PC-3 (cell line): ENCODE measurements around the gene TIAM2. TPM values are rescaled to one million over a fixed set of nuclear protein-coding genes. Genes with fewer than 3 reads are reported as not detected.

Experiments
- ATAC-seq: fragments of 200-7000 bp; cut with Tn5 transposase; 2 replicates; pipeline ENCODE4 v1.9.1; 2020; ENCODE audit warnings: mild to moderate bottlenecking, moderate library complexity
- BruUV-seq: library from RNA; stranded (reverse); fragments of 400-500 nt; replicated peaks from 2 replicates; lab custom pipeline; 2021; lab: Mats Ljungman, UMichigan
- CTCF ChIA-PET: fragments of 300-600 bp; sonication (Branson Sonifier 250); formaldehyde crosslinking; loops from one replicate; lab custom pipeline; 2022; ENCODE audit warnings: antibody characterized with exemption; lab: Charles Lee
- POLR2A ChIA-PET: fragments of 300-600 bp; sonication (Branson Sonifier 250); formaldehyde crosslinking; loops from one replicate; lab custom pipeline; 2022; ENCODE audit warnings: antibody characterized with exemption; ENCODE audit not compliant: unreplicated experiment; lab: Charles Lee
- DNase-seq: peaks from one replicate; pipeline ENCODE4 v3.0.0-alpha.2; 2015
- H2AFZ ChIP-seq: fragments of 300-600 bp; sonication (generic); 2 replicates; pipeline ENCODE4 v1.6.0; 2016; ENCODE audit warnings: antibody characterized with exemption, low read length
- H3F3A ChIP-seq: fragments of 300-600 bp; sonication (generic); one replicate; pipeline ENCODE4 v1.6.0; 2017; ENCODE audit warnings: antibody characterized with exemption, low read length, control low read depth, mild to moderate bottlenecking; ENCODE audit not compliant: unreplicated experiment
- H3K27ac ChIP-seq: fragments of 300-600 bp; sonication (generic); 2 replicates; pipeline ENCODE4 v1.5.1; 2016; ENCODE audit warnings: mild to moderate bottlenecking, low read length
- H3K27me3 ChIP-seq: fragments of 300-600 bp; sonication (generic); 2 replicates; pipeline ENCODE4 v1.6.1; 2016; ENCODE audit warnings: low read length, mixed read lengths
- H3K36me3 ChIP-seq: fragments of 300-600 bp; sonication (generic); 2 replicates; pipeline ENCODE4 v1.6.1; 2016; ENCODE audit warnings: low read depth, mixed run types, low read length, mixed read lengths
- H3K4me1 ChIP-seq: fragments of 300-600 bp; sonication (generic); 2 replicates; pipeline ENCODE4 v1.5.1; 2016; ENCODE audit warnings: low read length; ENCODE audit not compliant: insufficient read depth
- H3K4me2 ChIP-seq: fragments of 300-600 bp; sonication (generic); 2 replicates; pipeline ENCODE4 v1.6.0; 2016; ENCODE audit warnings: low read length
- H3K4me3 ChIP-seq: fragments of 300-600 bp; sonication (generic); 2 replicates; pipeline ENCODE4 v1.5.1; 2016; ENCODE audit warnings: mild to moderate bottlenecking, low read length, mixed read lengths
- H3K79me2 ChIP-seq: fragments of 300-600 bp; sonication (generic); 2 replicates; pipeline ENCODE4 v1.6.1; 2017; ENCODE audit warnings: low read length, mixed read lengths
- H3K9ac ChIP-seq: fragments of 300-600 bp; sonication (generic); 2 replicates; pipeline ENCODE4 v1.6.0; 2016; ENCODE audit warnings: mild to moderate bottlenecking, low read length
- H3K9me2 ChIP-seq: fragments of 300-600 bp; sonication (generic); replicated peaks from 2 replicates; pipeline ENCODE4 v1.6.1; 2016; ENCODE audit warnings: mixed run types, low read length, mixed read lengths
- H3K9me3 ChIP-seq: fragments of 300-600 bp; sonication (generic); 2 replicates; pipeline ENCODE4 v1.6.1; 2016; ENCODE audit warnings: low read length, mixed read lengths
- H4K20me1 ChIP-seq: fragments of 300-600 bp; sonication (generic); 2 replicates; pipeline ENCODE4 v1.6.1; 2016; ENCODE audit warnings: low read length, mixed read lengths
- CTCF ChIP-seq: fragments of 300-600 bp; sonication (generic); conservative IDR thresholded peaks from 2 replicates; pipeline ENCODE4 v1.5.1; 2017; ENCODE audit warnings: antibody characterized with exemption, low read depth, mild to moderate bottlenecking, low read length
- EZH2 ChIP-seq: fragments of 300-600 bp; sonication (generic); IDR thresholded peaks from one replicate; pipeline ENCODE4 v1.6.1; 2017; ENCODE audit warnings: antibody characterized with exemption, mild to moderate bottlenecking, low read length; ENCODE audit not compliant: unreplicated experiment
- EZH2phosphoT487 ChIP-seq: fragments of 300-600 bp; sonication (generic); IDR thresholded peaks from 2 replicates; pipeline ENCODE4 v1.6.1; 2018; ENCODE audit warnings: mild to moderate bottlenecking, antibody characterized with exemption, low read length, borderline replicate concordance
- intact Hi-C: fragments of 100-400 bp; cut with micrococcal nuclease; formaldehyde crosslinking; loops from 2 replicates; pipeline ENCODE4 v1.9.0; 2023
- total RNA-seq: library from RNA; depleted of rRNA; stranded (reverse); fragments of >200 nt; gene quantifications from 2 replicates; pipeline ENCODE4 v1.2.3, GENCODE V29; 2014

Gene TIAM2
- total RNA-seq, 1 experiment from 2014 or later, result 4.5 TPM

GRCh38 chr6:155269765-155270164 lies 274.6 kb downstream of the TIAM2 start:
- intact Hi-C loops, result no loop called here
- no peak overlapping the region for H3K4me2 ChIP-seq
- no peak overlapping the region for H3K4me3 ChIP-seq
- CTCF ChIA-PET, result no interaction called here
- ATAC-seq (no peak), DNase-seq (no peak)
- no peaks in the 10 kb centered on the region for H3K27me3 ChIP-seq
- H2AFZ ChIP-seq, result no peak overlapping the region
- BruUV-seq, result no TSS peak
- H3K9ac ChIP-seq, result no peak overlapping the region
- no peaks in the 10 kb centered on the region for H3K36me3 ChIP-seq
- no peaks in the 10 kb centered on the region for H3K79me2 ChIP-seq
- no peaks in the 10 kb centered on the region for H3F3A ChIP-seq
- TF ChIP-seq CTCF (no peak), EZH2 (no peak), EZH2phosphoT487 (no peak)
- H4K20me1 ChIP-seq, result no peaks in the 10 kb centered on the region
- H3K9me2 ChIP-seq, result no peaks in the 10 kb centered on the region
- H3K27ac ChIP-seq, result no peak overlapping the region
- H3K9me3 ChIP-seq, result no peaks in the 10 kb centered on the region
- POLR2A ChIA-PET, result no interaction called here
- H3K4me1 ChIP-seq, result no peaks in the 10 kb centered on the region

DNA sequence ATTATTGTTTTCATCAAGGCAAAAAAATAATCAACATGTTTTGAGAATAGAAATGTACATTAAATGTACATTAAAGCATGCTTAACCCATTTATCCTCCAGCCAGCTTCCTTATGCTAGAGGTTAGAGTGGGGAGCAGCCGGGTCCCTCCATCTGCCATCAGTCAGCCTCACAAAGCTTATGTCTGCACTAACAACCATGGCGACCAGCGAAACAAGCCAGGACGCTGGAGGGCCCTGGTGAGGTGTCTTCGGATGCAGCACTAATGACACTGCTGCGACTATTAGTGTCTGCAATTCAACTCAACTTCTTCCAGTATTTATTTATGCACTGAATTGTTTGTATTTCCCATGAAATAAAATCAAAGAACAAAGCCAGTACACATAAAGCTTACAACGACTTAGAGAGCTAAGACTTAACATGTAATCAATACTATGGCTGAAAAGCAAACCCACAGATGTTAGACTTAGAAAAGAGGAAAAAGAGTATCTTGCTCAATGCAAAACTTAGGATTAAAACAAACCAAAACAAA lies 275.5 kb downstream of the TIAM2 start:
- Histone ChIP-seq H4K20me1 (no peaks in the 10 kb centered on the region), H3K9ac (no peak overlapping the region), H3F3A (no peaks in the 10 kb centered on the region), H2AFZ (no peak overlapping the region), H3K4me1 (no peaks in the 10 kb centered on the region), H3K36me3 (no peaks in the 10 kb centered on the region), H3K79me2 (no peaks in the 10 kb centered on the region), H3K9me2 (no peaks in the 10 kb centered on the region), H3K27me3 (no peaks in the 10 kb centered on the region), H3K4me3 (no peak overlapping the region), H3K9me3 (no peaks in the 10 kb centered on the region), H3K4me2 (no peak overlapping the region), H3K27ac (no peak overlapping the region)
- TF ChIP-seq CTCF, result no peak
- no peak for TF ChIP-seq EZH2
- ChIA-PET POLR2A (no interaction called here), CTCF (no interaction called here)
- intact Hi-C loops, result no loop called here
- DNase-seq, result no peak
- no TSS peak for BruUV-seq
- ATAC-seq, result no peak

GRCh38 chr6:155271145-155271544 lies 276.0 kb downstream of the TIAM2 start:
- CTCF ChIA-PET, result no interaction called here
- Histone ChIP-seq H3K36me3 (no peaks in the 10 kb centered on the region), H3K4me2 (no peak overlapping the region), H3K27me3 (no peaks in the 10 kb centered on the region), H3K27ac (no peak overlapping the region), H3K4me3 (no peak overlapping the region), H3F3A (no peaks in the 10 kb centered on the region), H4K20me1 (no peaks in the 10 kb centered on the region), H3K9me2 (no peaks in the 10 kb centered on the region), H3K79me2 (no peaks in the 10 kb centered on the region), H3K4me1 (no peaks in the 10 kb centered on the region), H3K9ac (no peak overlapping the region), H3K9me3 (no peaks in the 10 kb centered on the region), H2AFZ (no peak overlapping the region)
- intact Hi-C loops, result no loop called here
- no peak for DNase-seq
- no peak for TF ChIP-seq EZH2phosphoT487
- TF ChIP-seq CTCF, result no peak
- TF ChIP-seq EZH2, result no peak
- ATAC-seq, result no peak
- BruUV-seq, result no TSS peak
- POLR2A ChIA-PET, result no interaction called here
